ENCODE data around the gene POLR2H. TPM values are rescaled to one million over a fixed set of nuclear protein-coding genes. Genes with fewer than 3 reads are reported as not detected.

The POLR2H gene
- total RNA-seq = 86.7 and 121 TPM in 2 replicates

GRCh38 chr3:184361532-184361931, at the start of gene POLR2H, which contains the start of gene CLCN2:
Gene POLR2H, plus strand, starts transcription at chr3:184361710. Its CDS starts 1,783 bp downstream, at chr3:184363493.
Gene CLCN2, minus strand, starts transcription at chr3:184361605. Its CDS starts 126 bp downstream, at chr3:184361479.

DNA sequence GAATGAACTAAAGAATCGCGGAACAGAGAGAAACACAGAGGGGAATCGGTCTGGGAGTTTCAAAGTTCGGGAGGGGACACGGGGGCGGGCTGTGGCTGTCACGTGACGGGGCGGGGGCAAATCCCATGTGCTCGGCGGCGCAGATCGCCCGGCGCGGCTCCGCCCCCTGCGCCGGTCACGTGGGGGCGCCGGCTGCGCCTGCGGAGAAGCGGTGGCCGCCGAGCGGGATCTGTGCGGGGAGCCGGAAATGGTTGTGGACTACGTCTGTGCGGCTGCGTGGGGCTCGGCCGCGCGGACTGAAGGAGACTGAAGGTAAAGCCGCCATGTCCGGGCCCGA, 47.2 kb upstream of the POLR2H start, which contains the start of gene EIF4G1:
Gene EIF4G1 (plus strand): TSS at position 244 of the 337 bp plus-strand sequence. CDS start 1,191 bp downstream, outside the sequence.

GRCh38 chr3:184337399-184337714, 24.2 kb upstream of the POLR2H start, which contains the start of gene FAM131A:
Gene FAM131A, plus strand, starts transcription at chr3:184337600. Its CDS starts 31 bp downstream, at chr3:184337631.

GRCh38 chr3:184377882-184378445, 16.5 kb downstream of the POLR2H start, which contains the start of gene THPO:
Gene THPO, minus strand, starts transcription at chr3:184378207. Its CDS starts 1,948 bp downstream, at chr3:184376259.

DNA sequence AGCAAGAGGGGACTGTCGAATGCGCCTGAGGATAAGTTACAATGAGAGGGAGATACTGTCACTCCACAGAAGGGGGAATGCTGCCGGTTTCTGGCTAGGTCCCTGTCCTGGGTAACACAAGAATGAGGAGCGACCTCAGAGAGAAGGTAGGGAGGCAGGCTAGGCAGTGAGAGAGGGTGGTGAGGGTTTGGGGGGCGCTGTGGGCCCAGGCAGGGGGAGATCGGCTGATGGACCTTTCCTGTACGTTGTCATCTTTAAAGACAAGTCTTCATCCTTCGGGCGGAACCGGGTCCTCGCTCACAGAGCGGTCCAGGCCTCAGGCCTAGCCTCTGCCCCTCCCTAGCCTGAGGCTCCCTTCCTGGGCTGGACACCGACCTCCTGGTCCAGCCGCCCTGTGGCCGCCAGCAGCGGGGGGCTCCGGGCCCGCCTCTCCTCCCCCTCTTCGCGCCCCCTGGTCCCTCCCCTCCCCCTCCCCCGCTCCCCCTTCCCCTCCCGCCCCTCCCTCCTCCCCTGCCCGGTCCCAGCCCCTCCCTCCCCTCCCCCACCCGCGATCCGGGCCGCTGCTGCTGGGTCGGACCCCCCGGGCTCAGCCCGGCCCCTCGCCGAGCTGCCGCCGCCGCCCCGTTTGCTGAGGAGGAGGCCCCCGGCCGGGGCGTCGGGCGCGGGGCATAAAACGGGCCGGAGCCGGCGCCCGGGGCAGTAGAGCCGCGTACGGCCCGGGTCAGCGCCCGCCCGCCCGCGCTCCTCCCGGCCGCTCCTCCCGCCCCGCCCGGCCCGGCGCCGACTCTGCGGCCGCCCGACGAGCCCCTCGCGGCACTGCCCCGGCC, 18.1 kb downstream of the POLR2H start, which contains the start of gene CHRD:
Gene CHRD (plus strand): TSS at position 697 of the 827 bp plus-strand sequence. CDS start 265 bp downstream, outside the sequence.

Other genes with a start within 250 kb of the POLR2H start
- gene EIF2B5, start 226.4 kb upstream of the POLR2H start, total RNA-seq = 25.2 and 29.4 TPM in 2 replicates
- gene DVL3, start 206.3 kb upstream of the POLR2H start, total RNA-seq = 41.6 and 63.3 TPM in 2 replicates
- 561 and 564 TPM in 2 replicates for gene AP2M1, start 186.9 kb upstream of the POLR2H start, total RNA-seq
- 42.1 and 49.6 TPM in 2 replicates for gene ABCF3, start 175.5 kb upstream of the POLR2H start, total RNA-seq
- not detected in 2 replicates for gene VWA5B2, start 132.1 kb upstream of the POLR2H start, total RNA-seq
- 41.1 and 49.0 TPM in 2 replicates for gene ALG3, start 112.7 kb upstream of the POLR2H start, total RNA-seq
- 2.4 and 4.2 TPM in 2 replicates for gene EEF1AKMT4, start 112.0 kb upstream of the POLR2H start, total RNA-seq
- gene CAMK2N2, start 100.2 kb upstream of the POLR2H start, total RNA-seq = 0.37 TPM in 1 of 2 replicates, not detected in the other
- not detected in 2 replicates for gene ECE2, start 85.7 kb upstream of the POLR2H start, total RNA-seq
- gene PSMD2, start 62.5 kb upstream of the POLR2H start, total RNA-seq = 557 and 1,040 TPM in 2 replicates
- gene EIF4G1, start 47.1 kb upstream of the POLR2H start, total RNA-seq = 258 and 495 TPM in 2 replicates
- gene FAM131A, start 24.1 kb upstream of the POLR2H start, total RNA-seq = 21.4 and 38.7 TPM in 2 replicates
- 2.4 and 2.8 TPM in 2 replicates for gene CLCN2, start 105 bp upstream of the POLR2H start, total RNA-seq
- gene THPO, start 16.5 kb downstream of the POLR2H start, total RNA-seq = not detected in 2 replicates
- gene CHRD, start 18.3 kb downstream of the POLR2H start, total RNA-seq = 0.55 and 0.59 TPM in 2 replicates
- gene EPHB3, start 200.1 kb downstream of the POLR2H start, total RNA-seq = 1.7 and 3.9 TPM in 2 replicates